Neural cell (in vitro differentiated cells): ENCODE data around the gene RSPO3. TPM values are rescaled to one million over a fixed set of nuclear protein-coding genes. Genes with fewer than 3 reads are reported as not detected.

Experiments used
- H2AFZ ChIP-seq: fragments of 200-600, 300-800 bp; sonication (generic), shearing (Covaris generic); 2 replicates; pipeline ENCODE4 v1.6.0; 2014; ENCODE audit warnings: low read depth, mild to moderate bottlenecking, antibody characterized with exemption, low read length, moderate library complexity
- H3F3A ChIP-seq: fragments of 200-600 bp; shearing (Covaris generic); 2 replicates; pipeline ENCODE4 v1.6.1; 2016; ENCODE audit warnings: mild to moderate bottlenecking, moderate library complexity, mixed read lengths, antibody characterized with exemption, low read length; ENCODE audit not compliant: insufficient read depth, poor library complexity, severe bottlenecking
- H3K27ac ChIP-seq: fragments of 200-600, 300-800 bp; sonication (generic), shearing (Covaris generic); 2 replicates; pipeline ENCODE4 v1.5.1; 2014; ENCODE audit warnings: mild to moderate bottlenecking, low read length, moderate library complexity
- H3K27me3 ChIP-seq: fragments of 300-800, 200-600 bp; sonication (generic), shearing (Covaris generic); 2 replicates; pipeline ENCODE4 v1.6.0; 2014; ENCODE audit warnings: mild to moderate bottlenecking, low read depth, low read length, moderate library complexity; ENCODE audit not compliant: insufficient read depth
- H3K36me3 ChIP-seq: fragments of 300-800, 200-600 bp; sonication (generic), shearing (Covaris generic); 2 replicates; pipeline ENCODE4 v1.5.1; 2014; ENCODE audit warnings: mild to moderate bottlenecking, antibody characterized with exemption, low read length, moderate library complexity; ENCODE audit not compliant: insufficient read depth
- H3K4me2 ChIP-seq: fragments of 300-800, 200-600 bp; sonication (generic), shearing (Covaris generic); 2 replicates; pipeline ENCODE4 v1.6.0; 2014; ENCODE audit warnings: mild to moderate bottlenecking, low read length
- H3K4me3 ChIP-seq: fragments of 300-800, 200-600 bp; sonication (generic), shearing (Covaris generic); 2 replicates; pipeline ENCODE4 v1.5.1; 2014; ENCODE audit warnings: mild to moderate bottlenecking, low read length, moderate library complexity
- H3K79me2 ChIP-seq: fragments of 200-600 bp; shearing (Covaris generic); replicated peaks from 2 replicates; pipeline ENCODE4 v1.6.0; 2014; ENCODE audit warnings: mild to moderate bottlenecking, low read length, moderate library complexity; ENCODE audit not compliant: insufficient read depth
- H3K9ac ChIP-seq: fragments of 300-800, 200-600 bp; sonication (generic), shearing (Covaris generic); 2 replicates; pipeline ENCODE4 v1.6.1; 2016; ENCODE audit warnings: mild to moderate bottlenecking, low read length, mixed read lengths
- H3K9me2 ChIP-seq: fragments of 200-600 bp; shearing (Covaris generic); 2 replicates; pipeline ENCODE4 v1.6.1; 2016; ENCODE audit warnings: mild to moderate bottlenecking, low read length, mixed read lengths; ENCODE audit not compliant: insufficient read depth
- H3K9me3 ChIP-seq: fragments of 200-600, 300-800 bp; sonication (generic), shearing (Covaris generic); 2 replicates; pipeline ENCODE4 v1.6.1; 2016; ENCODE audit warnings: mild to moderate bottlenecking, mixed run types, low read length, moderate library complexity, mixed read lengths
- H4K20me1 ChIP-seq: fragments of 200-600 bp; shearing (Covaris generic); 2 replicates; pipeline ENCODE4 v1.6.1; 2016; ENCODE audit warnings: mild to moderate bottlenecking, mixed run types; ENCODE audit not compliant: insufficient read depth
- CTCF ChIP-seq: fragments of 450-650 bp; IDR thresholded peaks from 2 replicates; pipeline ENCODE4 v1.5.1; 2014; ENCODE audit warnings: antibody characterized with exemption, mild to moderate bottlenecking, moderate library complexity; ENCODE audit not compliant: poor library complexity, severe bottlenecking
- EP300 ChIP-seq: fragments of 450-650 bp; conservative IDR thresholded peaks from 2 replicates; pipeline ENCODE4 v1.6.1; 2014; ENCODE audit warnings: antibody characterized with exemption, mild to moderate bottlenecking, moderate library complexity; ENCODE audit not compliant: poor library complexity, severe bottlenecking
- EZH2 ChIP-seq: fragments of 200-600, 300-800 bp; shearing (Covaris generic), sonication (generic); IDR thresholded peaks from 2 replicates; pipeline ENCODE4 v1.6.1; 2014; ENCODE audit warnings: antibody characterized with exemption, low read length, borderline replicate concordance, mild to moderate bottlenecking; ENCODE audit not compliant: insufficient read depth, poor library complexity, severe bottlenecking
- MXI1 ChIP-seq: fragments of 450-650 bp; conservative IDR thresholded peaks from 2 replicates; pipeline ENCODE4 v1.6.1; 2014; ENCODE audit warnings: antibody characterized with exemption, mild to moderate bottlenecking; ENCODE audit not compliant: poor library complexity, severe bottlenecking
- POLR2AphosphoS5 ChIP-seq: IDR thresholded peaks from 2 replicates; pipeline ENCODE4 v1.6.1; 2012
- RAD21 ChIP-seq: fragments of 450-650 bp; conservative IDR thresholded peaks from 2 replicates; pipeline ENCODE4 v1.6.1; 2014; ENCODE audit warnings: antibody characterized with exemption, mild to moderate bottlenecking, moderate library complexity
- REST ChIP-seq: IDR thresholded peaks from 2 replicates; pipeline ENCODE4 v1.6.1; 2012; ENCODE audit warnings: borderline replicate concordance
- SMC3 ChIP-seq: fragments of 450-650 bp; conservative IDR thresholded peaks from 2 replicates; pipeline ENCODE4 v1.6.1; 2014; ENCODE audit warnings: antibody characterized with exemption, mild to moderate bottlenecking, moderate library complexity; ENCODE audit not compliant: poor library complexity
- TAF1 ChIP-seq: IDR thresholded peaks from 2 replicates; pipeline ENCODE4 v1.6.1; 2012; ENCODE audit warnings: low read depth
- polyA plus RNA-seq: library from polyadenylated mRNA; depleted of rRNA; stranded (reverse); fragments of >200 nt; gene quantifications from 2 replicates; pipeline ENCODE4 v1.2.3, GENCODE V29; 2014

RSPO3 gene
- polyA plus RNA-seq, 1 donor from 2014 or later: 0.48 TPM

- no peaks in the 10 kb centered on the region for H3K9me2 ChIP-seq
- no peaks in the 10 kb centered on the region for H3K79me2 ChIP-seq
- H3K4me3 ChIP-seq: no peak overlapping the region
- H3K9ac ChIP-seq: no peak overlapping the region
- H3K9me3 ChIP-seq: no peaks in the 10 kb centered on the region
- no peaks in the 10 kb centered on the region for H3F3A ChIP-seq
- H2AFZ ChIP-seq: no peak overlapping the region
- no peak overlapping the region for H3K27ac ChIP-seq
- TF ChIP-seq RAD21 (no peak), CTCF (no peak), POLR2AphosphoS5 (no peak), SMC3 (no peak), EP300 (no peak), MXI1 (no peak), TAF1 (no peak), EZH2 (no peak), REST (no peak)
- H3K4me2 ChIP-seq: no peak overlapping the region
- no peaks in the 10 kb centered on the region for H3K36me3 ChIP-seq
- H3K27me3 ChIP-seq: no peaks in the 10 kb centered on the region
- no peaks in the 10 kb centered on the region for H4K20me1 ChIP-seq
Measured at GRCh38 chr6:127092466-127092865, 26.0 kb upstream of the RSPO3 start.

DNA sequence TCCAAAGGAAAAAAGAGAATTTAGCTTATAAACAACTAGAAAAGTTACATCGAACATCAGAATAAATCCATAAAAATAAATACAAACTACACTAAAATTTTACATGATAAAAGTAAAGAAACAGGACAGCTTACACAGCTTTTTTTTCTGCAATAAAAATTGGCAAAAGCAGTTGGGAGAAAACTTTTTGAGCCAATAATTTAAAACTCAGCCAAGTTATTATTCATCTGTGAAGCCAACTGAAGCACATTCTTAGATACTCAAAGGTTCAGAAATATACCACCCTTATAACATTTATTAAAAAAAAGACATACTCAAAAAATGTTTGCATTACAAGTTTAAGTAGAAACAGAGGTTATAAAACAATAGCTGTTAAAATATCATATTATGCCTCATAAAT is 23.7 kb upstream of the RSPO3 start:
- Histone ChIP-seq H3K9me3 (no peaks in the 10 kb centered on the region), H3K79me2 (no peaks in the 10 kb centered on the region), H3F3A (no peaks in the 10 kb centered on the region), H3K4me3 (no peak overlapping the region), H3K27me3 (no peaks in the 10 kb centered on the region), H3K27ac (no peak overlapping the region), H3K36me3 (no peaks in the 10 kb centered on the region), H3K9ac (no peak overlapping the region), H2AFZ (no peak overlapping the region), H3K4me2 (no peak overlapping the region), H3K9me2 (no peaks in the 10 kb centered on the region), H4K20me1 (no peaks in the 10 kb centered on the region)
- TF ChIP-seq MXI1: no peak
- TF ChIP-seq EZH2: no peak
- no peak for TF ChIP-seq SMC3
- TF ChIP-seq CTCF: no peak
- TF ChIP-seq POLR2AphosphoS5: no peak
- TF ChIP-seq TAF1: no peak
- TF ChIP-seq REST: no peak
- no peak for TF ChIP-seq RAD21
- no peak for TF ChIP-seq EP300
